Fibroblast of gingiva (primary cell): ENCODE measurements around the gene SORBS2.

Experiments
- DNase-seq: peaks from one replicate; pipeline ENCODE4 v3.0.0-alpha.2; 2011; ENCODE audit warnings: low read depth

The SORBS2 gene

GRCh38 chr4:185640811-185641675 lies 171.0 kb downstream of the SORBS2 start:
- peak; percentile 71 for DNase-seq

- DNase-seq = no peak
These were observed 173.3 kb downstream of the SORBS2 start for GRCh38 chr4:185638548-185639301.

GRCh38 chr4:185638093-185638492 lies 173.9 kb downstream of the SORBS2 start:
- no peak for DNase-seq

GRCh38 chr4:185637163-185637875 lies 174.7 kb downstream of the SORBS2 start:
- no peak for DNase-seq

- no peak for DNase-seq
These were observed 177.8 kb downstream of the SORBS2 start for GRCh38 chr4:185634066-185634652.

GRCh38 chr4:185626798-185627197 lies 185.2 kb downstream of the SORBS2 start:
- DNase-seq = no peak

- DNase-seq = no peak
These were observed 186.5 kb downstream of the SORBS2 start for GRCh38 chr4:185625503-185625902.

GRCh38 chr4:185624259-185624589 lies 187.8 kb downstream of the SORBS2 start:
- DNase-seq = no peak

GRCh38 chr4:185623444-185624258 lies 188.3 kb downstream of the SORBS2 start:
- DNase-seq = no peak

- no peak for DNase-seq
These were observed 203.8 kb downstream of the SORBS2 start for GRCh38 chr4:185608185-185608584.

GRCh38 chr4:185602397-185602796 lies 209.6 kb downstream of the SORBS2 start:
- no peak for DNase-seq

GRCh38 chr4:185600801-185601434 lies 211.1 kb downstream of the SORBS2 start:
- no peak for DNase-seq

GRCh38 chr4:185599553-185600243 lies 212.3 kb downstream of the SORBS2 start:
- no peak for DNase-seq

GRCh38 chr4:185598846-185599552 lies 213.0 kb downstream of the SORBS2 start:
- no peak for DNase-seq

GRCh38 chr4:185597532-185598188 lies 214.3 kb downstream of the SORBS2 start:
- peak; percentile 66 for DNase-seq

- DNase-seq = no peak
These were observed 219.0 kb downstream of the SORBS2 start for GRCh38 chr4:185592845-185593488.

- DNase-seq = no peak
These were observed 219.6 kb downstream of the SORBS2 start for GRCh38 chr4:185592438-185592837.

- peak; percentile 6 for DNase-seq
These were observed 220.3 kb downstream of the SORBS2 start for GRCh38 chr4:185591679-185592141.
